Ascending aorta (tissue), 2 donors: ENCODE data around the gene MITD1. TPM values are rescaled to one million over a fixed set of nuclear protein-coding genes. Genes with fewer than 3 reads are reported as not detected.

Experiments
- DNase-seq, 2 donors: peaks; one replicate each; pipeline ENCODE4 v3.0.0-alpha.2; 2019; ENCODE audit warnings: low spot score in 2 of 2
- H3K27ac ChIP-seq, 2 donors: fragments of 200-600 bp; sonication (generic); one replicate each; pipeline ENCODE4 v1.5.1; 2016 to 2017; ENCODE audit warnings: mild to moderate bottlenecking in 1 of 2
- H3K27me3 ChIP-seq: fragments of 200-600 bp; sonication (generic); one replicate; pipeline ENCODE4 v1.5.1; 2017
- H3K36me3 ChIP-seq, 2 donors: fragments of 200-600 bp; sonication (generic); one replicate each; pipeline ENCODE4 v1.5.1; 2016
- H3K4me1 ChIP-seq, 2 donors: fragments of 200-600 bp; sonication (generic); one replicate each; pipeline ENCODE4 v1.5.1; 2016 to 2017; ENCODE audit warnings: mild to moderate bottlenecking in 1 of 2
- H3K4me3 ChIP-seq, 2 donors: fragments of 200-600 bp; sonication (generic); one replicate each; pipeline ENCODE4 v1.5.1; 2016 to 2017; ENCODE audit warnings: mild to moderate bottlenecking in 1 of 2
- H3K9me3 ChIP-seq, 2 donors: fragments of 200-600 bp; sonication (generic); one replicate each; pipeline ENCODE4 v1.5.1; 2016
- intact Hi-C: fragments of 100-400 bp; cut with DNase I; formaldehyde crosslinking; loops from one replicate; pipeline ENCODE4 v1.15.1; 2023
- total RNA-seq: library from RNA; depleted of rRNA; stranded (reverse); fragments of >200 nt; gene quantifications from one replicate; pipeline ENCODE4 v1.1.0, GENCODE V29; 2016
- TF ChIP-seq, protein P1 (sequence below), 3 experiments: fragments of 200-600 bp in 2 of 3; fragments of 450-650 bp in 1 of 3; sonication (generic) in 2 of 3; IDR thresholded peaks; one replicate each; pipeline ENCODE4 v1.5.1; 2016 to 2019; ENCODE audit warnings: antibody characterized with exemption in 3 of 3, mild to moderate bottlenecking in 1 of 3, moderate library complexity in 1 of 3

Gene MITD1
- total RNA-seq, 1 donor from 2014 or later, result 13.3 TPM

DNA sequence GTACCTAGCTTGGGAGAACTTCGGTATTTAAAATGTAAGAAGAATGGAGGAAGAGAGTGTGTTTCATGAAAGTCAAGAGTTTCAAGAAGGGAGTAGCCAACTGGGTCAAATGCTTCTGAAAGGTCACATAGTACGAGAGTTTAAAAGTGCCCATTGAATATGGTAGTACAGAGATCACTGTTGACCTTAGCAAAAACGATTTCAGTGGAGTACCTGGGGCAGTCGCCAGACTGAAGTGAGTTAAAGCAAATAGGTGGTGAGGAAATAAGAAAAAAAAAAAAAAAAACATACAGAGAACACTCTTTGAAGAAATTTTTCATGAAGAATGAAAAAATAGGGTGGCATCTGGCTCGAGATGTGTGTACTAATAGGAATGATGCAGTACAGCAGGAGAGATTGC is 14.6 kb downstream of the MITD1 start:
- Histone ChIP-seq H3K4me3 (no peak overlapping the region), H3K36me3 (peaks cover 14 to 44% of the 10 kb centered on the region in 2 donors), H3K4me1 (no peaks in the 10 kb centered on the region), H3K27ac (no peak overlapping the region), H3K9me3 (no peaks in the 10 kb centered on the region), H3K27me3 (no peaks in the 10 kb centered on the region)
- intact Hi-C loops, result no loop called here
- TF ChIP-seq, protein P1, sequence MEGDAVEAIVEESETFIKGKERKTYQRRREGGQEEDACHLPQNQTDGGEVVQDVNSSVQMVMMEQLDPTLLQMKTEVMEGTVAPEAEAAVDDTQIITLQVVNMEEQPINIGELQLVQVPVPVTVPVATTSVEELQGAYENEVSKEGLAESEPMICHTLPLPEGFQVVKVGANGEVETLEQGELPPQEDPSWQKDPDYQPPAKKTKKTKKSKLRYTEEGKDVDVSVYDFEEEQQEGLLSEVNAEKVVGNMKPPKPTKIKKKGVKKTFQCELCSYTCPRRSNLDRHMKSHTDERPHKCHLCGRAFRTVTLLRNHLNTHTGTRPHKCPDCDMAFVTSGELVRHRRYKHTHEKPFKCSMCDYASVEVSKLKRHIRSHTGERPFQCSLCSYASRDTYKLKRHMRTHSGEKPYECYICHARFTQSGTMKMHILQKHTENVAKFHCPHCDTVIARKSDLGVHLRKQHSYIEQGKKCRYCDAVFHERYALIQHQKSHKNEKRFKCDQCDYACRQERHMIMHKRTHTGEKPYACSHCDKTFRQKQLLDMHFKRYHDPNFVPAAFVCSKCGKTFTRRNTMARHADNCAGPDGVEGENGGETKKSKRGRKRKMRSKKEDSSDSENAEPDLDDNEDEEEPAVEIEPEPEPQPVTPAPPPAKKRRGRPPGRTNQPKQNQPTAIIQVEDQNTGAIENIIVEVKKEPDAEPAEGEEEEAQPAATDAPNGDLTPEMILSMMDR (IDR thresholded peaks at IDR 0.05), result no peak
- DNase-seq, result no peak

DNA sequence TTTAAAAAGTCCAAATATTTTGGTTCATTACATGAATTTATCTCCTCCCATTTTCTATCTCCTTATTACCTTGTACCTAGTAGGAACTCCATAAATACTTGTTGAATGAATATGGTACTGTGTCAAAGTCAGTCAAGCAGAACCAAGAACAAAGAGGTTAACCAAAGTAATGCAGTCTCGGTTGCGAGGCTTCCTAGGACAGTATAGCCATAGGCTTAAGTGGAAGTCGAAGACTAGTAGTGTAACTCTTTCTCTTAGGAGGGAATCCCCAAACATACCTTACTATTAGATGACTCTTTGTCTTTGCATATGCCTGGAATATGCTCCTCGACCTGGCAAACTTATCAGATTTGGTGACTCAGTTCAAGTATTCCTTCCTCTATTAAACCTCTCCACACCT is 21.3 kb downstream of the MITD1 start:
- intact Hi-C loops, result loop anchor here (10.0 kb wide), 3 partner anchors 555 to 1495 kb away; partner anchors contain the start of genes ACTR1B, C2orf92, COA5 and UNC50
- H3K27ac ChIP-seq, result no peak overlapping the region
- TF ChIP-seq, protein P1 (IDR thresholded peaks at IDR 0.05), result no peak
- no peak for DNase-seq
- H3K9me3 ChIP-seq, result no peaks in the 10 kb centered on the region
- no peaks in the 10 kb centered on the region for H3K27me3 ChIP-seq
- no peak overlapping the region for H3K4me3 ChIP-seq
- peaks cover 0 to 9% of the 10 kb centered on the region in 2 donors for H3K4me1 ChIP-seq
- H3K36me3 ChIP-seq, result peaks cover 12 to 24% of the 10 kb centered on the region in 2 donors

DNA sequence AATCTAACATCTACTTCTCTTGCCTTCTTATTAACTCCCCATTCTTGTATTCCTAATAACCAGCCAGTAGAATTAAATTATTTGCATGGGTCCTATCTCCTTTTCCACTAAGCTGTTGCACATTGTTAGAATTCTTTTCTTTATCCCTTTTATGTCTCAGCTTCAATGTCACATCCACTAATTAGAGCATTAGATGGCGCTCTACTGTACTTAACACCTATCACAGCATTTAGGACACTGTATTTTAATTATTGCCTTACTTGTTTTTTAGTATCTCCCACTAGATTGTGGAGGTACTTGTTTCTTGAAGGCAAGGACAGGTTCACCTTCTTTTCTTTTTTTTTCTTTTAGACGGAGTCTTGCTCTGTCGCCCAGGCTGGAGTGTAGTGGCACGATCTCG is 22.3 kb downstream of the MITD1 start:
- H3K4me1 ChIP-seq, result peaks cover 0 to 13% of the 10 kb centered on the region in 2 donors
- no peaks in the 10 kb centered on the region for H3K9me3 ChIP-seq
- TF ChIP-seq, protein P1 (IDR thresholded peaks at IDR 0.05), result no peak
- H3K4me3 ChIP-seq, result no peak overlapping the region
- no peak for DNase-seq
- intact Hi-C loops, result loop anchor here (10.0 kb wide), 3 partner anchors 554 to 1494 kb away; partner anchors contain the start of genes ACTR1B, C2orf92, COA5 and UNC50
- no peak overlapping the region for H3K27ac ChIP-seq
- no peaks in the 10 kb centered on the region for H3K27me3 ChIP-seq
- peaks cover 12 to 24% of the 10 kb centered on the region in 2 donors for H3K36me3 ChIP-seq

DNA sequence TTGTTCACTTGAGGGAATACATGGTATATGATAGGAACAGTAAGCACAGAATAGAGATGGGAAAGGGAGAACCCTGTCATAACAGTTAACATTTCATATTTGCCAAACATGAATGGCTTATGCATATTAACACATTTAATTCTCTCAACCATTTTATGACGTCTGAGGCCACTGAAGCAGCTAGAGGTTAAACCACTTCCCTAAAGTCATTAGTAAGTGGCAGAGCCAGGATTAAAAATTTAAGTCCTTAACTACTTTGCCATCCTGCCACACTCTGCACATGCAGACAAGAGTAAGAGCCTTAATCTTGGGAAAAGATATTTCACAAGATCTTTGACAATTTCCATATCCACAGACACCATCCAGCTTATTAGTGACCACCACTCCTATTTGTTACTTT is 24.0 kb downstream of the MITD1 start:
- DNase-seq, result no peak
- Histone ChIP-seq H3K27me3 (no peaks in the 10 kb centered on the region), H3K4me1 (peaks cover 0 to 13% of the 10 kb centered on the region in 2 donors), H3K27ac (no peak overlapping the region), H3K36me3 (peaks cover 12 to 24% of the 10 kb centered on the region in 2 donors), H3K9me3 (no peaks in the 10 kb centered on the region), H3K4me3 (no peak overlapping the region)
- intact Hi-C loops, result loop anchor here (10.0 kb wide), 3 partner anchors 552 to 1492 kb away; partner anchors contain the start of genes ACTR1B, C2orf92, COA5 and UNC50
- TF ChIP-seq, protein P1 (IDR thresholded peaks at IDR 0.05), result no peak

DNA sequence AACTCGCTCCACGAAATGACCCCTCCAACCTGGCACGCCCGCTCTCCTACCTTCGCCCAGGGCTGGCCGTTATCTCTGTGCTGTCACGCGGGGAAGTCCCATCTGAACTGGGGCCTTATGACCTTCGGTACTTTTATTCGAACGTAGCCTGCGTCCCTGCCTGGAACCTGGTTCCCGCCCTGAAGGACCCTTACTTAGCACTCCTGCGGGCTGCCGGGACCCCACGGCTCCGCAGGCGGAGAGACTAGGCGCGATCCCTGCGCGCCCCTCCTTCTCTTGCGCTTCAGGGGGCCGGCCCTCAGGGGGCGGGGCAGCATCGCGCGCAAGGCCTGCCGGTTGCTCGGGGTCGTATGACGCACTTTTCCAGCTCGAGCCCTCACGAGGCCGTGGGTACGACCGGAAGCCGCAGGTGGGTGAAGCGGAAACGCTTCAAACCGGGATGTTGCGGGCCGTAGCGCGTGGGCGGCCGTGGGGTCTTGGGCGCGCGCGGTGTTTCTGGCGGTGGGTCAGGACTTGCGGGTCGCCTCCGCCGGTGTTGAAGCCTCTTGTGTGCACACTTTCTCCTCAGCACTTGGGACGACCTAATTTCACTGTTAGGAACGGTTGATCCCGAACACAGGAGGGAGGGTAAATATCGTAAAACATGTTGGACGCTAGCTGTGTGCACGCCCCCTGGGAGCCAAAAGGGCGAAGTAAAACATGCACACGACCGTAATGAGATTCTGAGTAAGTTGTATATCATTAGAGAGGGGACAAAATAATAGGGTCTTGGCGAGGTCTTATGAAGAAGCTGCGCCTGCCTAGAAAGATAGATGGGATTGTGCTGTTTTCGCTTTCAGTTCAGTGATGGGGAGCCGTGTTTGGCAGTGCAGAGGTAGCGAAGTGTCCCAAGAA is 26.0 kb downstream of the MITD1 start, which contains the start of the genes LIPT1 and TSGA10:
TSS of gene LIPT1 (plus strand) at position 325 of the 894 bp plus-strand sequence. CDS start 6,991 bp downstream, outside the sequence.
TSS of gene TSGA10 (minus strand) at position 300 of the 894 bp plus-strand sequence. CDS start 45,503 bp downstream, outside the sequence.
- TF ChIP-seq, protein P1 (IDR thresholded peaks at IDR 0.05), result peak in 1 of 3 experiments; percentile 10
- Histone ChIP-seq H3K27ac (peak within 1 kb of the TSS; percentile 83 to 84), H3K27me3 (no peaks in the 10 kb centered on the region), H3K9me3 (no peaks in the 10 kb centered on the region), H3K4me3 (peak within 1 kb of the TSS; percentile 72 to 73), H3K36me3 (peaks cover 12 to 18% of the 10 kb centered on the region in 2 donors), H3K4me1 (peaks cover 0 to 13% of the 10 kb centered on the region in 2 donors)
- intact Hi-C loops, result loop anchor here (1.0 to 10.0 kb wide), 7 partner anchors 14 to 1490 kb away; partner anchors contain the start of genes ACTR1B, C2orf15, C2orf92 and COA5
- DNase-seq, result peak; percentile 74 to 95
